Islet precursor cell (in vitro differentiated cells): Measurements from ENCODE around the gene FAM98C.
"Not testable (repeated sequence)": the region's sequence is repeated elsewhere in the genome, so short reads cannot be mapped to it uniquely, and the experiment has no call there.

ENCODE experiments used
- DNase-seq: peaks from one replicate; pipeline ENCODE4 v3.0.0-alpha.2; 2018

FAM98C gene

DNA sequence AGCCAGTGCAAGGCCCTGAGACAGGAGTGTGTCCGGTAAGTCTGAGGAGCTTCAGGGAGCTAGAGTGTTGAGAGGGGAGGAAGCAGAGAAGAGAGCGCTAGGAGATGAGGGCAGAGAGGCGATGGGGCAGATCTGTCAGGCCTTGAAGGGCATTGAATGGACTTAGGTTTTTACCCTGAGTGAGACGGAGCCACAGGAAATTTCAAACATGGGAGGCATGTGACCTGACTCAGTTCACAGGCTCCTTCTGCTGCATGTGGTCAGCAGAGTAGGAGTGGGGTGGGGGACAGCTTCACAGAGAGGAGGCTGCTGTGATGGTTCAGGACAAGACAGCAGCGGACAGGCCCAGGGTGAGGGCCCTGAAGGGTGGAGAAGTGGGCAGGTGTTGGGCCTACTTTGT lies 2.5 kb upstream of the FAM98C start:
- no peak for DNase-seq

DNA sequence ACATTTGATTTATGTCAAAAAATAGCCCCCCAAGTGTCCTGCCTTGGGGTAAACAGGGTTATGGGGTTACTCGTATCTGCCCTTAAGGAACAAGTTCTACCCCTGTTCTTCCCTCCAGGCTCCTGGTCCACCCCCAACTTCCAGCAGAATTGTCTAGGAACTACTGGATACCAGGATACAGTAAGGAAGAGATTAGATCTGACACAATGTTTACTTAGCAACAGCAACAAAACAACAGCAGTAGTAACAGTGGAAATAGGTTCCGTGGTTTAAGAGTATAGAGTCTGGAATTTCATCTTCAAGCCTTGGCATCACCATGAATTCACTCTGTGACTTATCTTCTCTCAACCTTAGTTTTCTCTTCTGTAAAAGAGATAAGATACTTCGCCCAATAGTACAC lies 1.7 kb upstream of the FAM98C start:
- peak; percentile 50 for DNase-seq

DNA sequence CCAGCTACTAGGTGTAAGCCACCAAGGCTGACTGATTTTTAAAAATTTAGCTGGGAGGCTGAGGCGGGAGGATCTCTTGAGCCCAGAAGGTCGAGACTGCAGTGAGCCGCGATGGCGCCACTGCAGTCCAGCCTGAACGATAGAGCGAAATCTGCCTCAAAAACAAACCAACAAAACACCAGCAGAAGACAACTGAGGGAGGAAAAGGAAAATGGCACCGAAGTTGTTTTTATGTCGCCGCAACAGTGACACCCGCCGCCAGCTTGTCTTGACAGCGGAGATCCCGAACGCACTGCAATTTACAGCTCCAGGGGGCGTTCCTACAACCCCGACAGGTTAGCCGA lies 298 bp upstream of the FAM98C start:
- no peak for DNase-seq

DNA sequence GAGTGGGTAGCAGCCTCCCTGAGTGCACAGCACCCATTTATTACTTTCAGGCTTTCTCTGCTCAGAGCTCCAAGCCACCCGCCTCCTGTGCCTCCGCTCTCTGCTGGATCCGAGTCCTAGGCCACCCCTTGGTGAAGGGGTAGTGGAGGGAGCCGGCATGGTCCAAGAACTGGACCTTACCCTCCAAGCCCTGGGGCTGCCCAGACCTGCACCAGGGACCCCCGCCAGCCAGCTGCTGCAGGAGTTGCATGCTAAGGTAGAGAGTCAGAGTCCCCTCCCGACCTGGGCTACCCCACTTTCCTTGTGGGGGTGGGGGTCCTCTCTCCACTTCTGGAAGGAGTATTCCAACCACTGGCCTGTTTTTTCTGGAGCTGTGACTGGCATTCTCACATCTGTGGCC lies 2.0 kb downstream of the FAM98C start:
- no peak for DNase-seq

DNA sequence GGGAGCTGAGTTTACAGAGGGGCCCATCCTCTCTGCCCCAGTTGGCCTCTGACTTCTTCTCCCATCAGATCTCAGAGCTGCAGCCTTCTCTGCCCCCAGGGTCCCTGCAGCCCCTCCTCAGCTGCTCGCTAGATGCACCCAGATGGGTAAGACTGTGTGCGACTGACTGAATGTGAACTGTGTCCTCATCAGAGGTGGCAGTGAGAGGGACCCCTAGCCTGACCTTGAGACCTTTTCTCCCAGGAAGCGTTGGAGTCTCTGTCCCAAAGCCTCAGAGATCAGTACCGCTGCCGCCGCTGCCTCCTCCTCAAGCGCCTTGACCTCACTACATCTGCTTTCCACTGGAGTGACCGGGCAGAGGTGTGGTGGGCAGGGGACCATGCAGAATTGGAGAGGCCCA lies 2.4 kb downstream of the FAM98C start:
- DNase-seq: no peak

DNA sequence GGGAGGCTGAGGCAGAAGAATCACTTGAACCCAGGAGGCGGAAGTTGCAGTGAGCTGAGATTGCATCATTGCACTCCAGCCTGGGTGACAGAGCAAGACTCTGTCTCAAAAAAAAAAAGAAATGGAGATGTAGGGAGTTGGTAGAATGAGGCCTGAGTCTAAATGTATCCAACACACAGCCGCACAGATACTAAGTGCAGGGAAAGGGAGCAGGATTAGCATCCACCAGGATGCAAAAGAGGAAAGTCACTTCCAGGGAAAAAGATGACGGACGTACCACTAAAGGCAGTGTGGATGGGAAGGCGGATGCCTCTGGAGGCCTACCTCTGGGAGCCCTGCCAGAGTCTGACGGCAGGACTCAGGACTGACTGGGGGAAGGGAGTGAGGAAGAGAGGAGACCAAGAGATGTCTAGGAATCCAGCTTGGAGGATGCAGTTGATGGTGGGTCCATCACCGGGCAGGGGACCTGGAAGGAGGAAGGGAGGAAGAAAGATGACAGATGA lies 6.8 kb downstream of the FAM98C start:
- no peak for DNase-seq

DNA sequence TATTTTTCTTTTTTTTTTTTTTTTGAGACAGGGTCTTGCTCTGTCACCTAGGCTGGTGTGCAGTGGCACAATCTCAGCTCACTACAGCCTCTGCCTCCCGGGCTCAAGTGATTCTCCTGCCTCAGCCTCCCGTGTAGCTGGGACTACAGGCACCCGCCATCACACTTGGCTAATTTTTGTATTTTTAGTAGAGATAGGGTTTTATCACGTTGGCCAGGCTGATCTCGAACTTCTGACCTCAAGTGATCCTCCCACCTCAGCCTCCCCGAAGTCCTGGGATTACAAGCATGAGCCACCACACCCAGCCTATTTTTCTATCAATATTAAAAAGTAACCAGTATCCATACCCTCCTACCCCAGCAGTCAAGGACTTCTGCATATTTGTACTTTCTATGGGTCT lies 7.5 kb downstream of the FAM98C start:
- not testable (repeated sequence) for DNase-seq

DNA sequence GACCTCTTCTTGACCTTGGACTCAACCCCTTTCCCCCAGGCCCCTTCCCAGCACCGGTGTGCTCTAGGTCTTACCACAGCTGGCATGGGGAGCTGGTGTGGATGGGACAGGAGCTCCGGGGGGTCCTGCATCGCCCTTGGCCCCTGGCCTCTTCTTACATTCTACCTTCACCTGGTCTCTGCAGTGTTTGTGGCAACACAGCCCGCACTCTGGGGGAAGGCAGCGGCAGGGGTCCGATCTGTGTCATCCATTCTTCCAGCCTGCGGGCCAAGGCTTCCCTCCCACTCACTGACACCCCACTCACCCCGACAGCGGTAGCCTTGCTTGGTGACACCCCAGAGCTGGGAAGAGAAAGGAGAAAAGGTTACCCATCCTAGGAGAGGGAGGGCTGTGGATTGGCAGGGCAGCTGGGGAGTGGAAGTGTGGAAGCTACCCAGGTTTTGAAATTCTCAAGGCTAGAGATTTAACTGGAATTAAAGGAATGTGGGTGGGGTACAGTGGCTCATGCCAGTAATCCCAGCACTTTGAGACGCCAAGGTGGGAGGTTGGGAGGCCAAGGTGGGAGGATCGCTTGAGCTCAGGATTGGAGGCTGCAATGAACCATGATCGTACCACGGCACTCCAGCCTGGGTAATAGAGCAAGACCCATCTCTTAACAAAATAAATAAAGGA lies 8.3 kb downstream of the FAM98C start:
- DNase-seq: no peak

DNA sequence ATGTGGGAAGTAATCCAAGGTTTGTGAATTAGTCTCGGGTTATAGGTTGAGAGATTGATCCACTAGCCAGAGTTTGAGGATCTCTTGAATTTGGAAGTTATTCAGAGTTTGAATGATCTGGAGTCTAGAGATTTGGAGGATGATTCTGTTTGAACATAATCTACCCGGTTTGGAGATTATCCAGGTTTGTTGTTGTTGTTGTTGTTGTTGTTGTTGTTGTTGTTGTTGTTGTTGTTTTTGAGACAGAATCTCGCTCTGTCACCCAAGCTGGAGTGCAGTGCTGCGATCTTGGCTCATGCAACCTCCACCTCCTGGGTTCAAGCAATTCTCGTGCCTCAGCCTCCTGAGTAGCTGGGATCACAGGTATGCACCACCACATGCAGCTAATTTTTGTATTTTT lies 9.0 kb downstream of the FAM98C start:
- not testable (repeated sequence) for DNase-seq

DNA sequence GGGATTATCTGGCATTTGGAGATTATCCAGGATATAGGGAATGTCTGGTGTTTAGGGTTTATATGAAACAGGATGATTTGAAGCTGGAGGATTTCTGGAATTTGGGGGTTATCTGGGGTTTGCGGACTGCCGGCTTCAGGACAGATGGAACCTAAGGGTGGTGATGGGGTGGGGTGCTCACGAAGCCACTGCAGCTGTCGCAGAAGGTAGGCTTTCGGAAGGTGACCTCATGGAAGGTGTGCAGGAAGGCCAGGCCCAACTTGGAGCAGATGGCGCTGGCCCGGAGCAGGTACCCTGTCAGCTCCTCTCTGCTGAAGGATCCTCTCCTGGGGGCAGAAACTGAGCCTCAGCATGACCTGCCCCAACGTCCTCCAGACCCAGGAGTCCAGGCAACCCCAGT lies 9.6 kb downstream of the FAM98C start:
- no peak for DNase-seq

DNA sequence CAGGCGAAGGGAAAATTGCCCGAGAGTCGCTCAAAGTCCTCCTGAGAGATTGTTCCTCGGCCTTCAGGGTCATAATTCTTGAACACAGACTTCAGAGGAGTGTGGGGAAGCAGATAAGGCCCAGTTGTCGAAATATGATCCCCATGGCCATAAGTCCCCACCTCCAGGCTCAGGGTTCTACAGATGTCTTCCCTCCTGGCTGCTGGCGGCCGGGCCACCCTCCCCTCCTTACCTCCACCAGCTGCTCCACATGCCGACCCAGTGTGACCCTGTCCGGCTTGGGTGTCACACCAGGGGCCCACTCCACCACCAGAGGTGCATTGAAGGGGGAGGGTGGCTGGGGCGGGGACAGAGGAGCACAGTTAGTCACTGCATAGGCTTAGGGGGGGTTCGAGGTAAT lies 10.1 kb downstream of the FAM98C start:
- DNase-seq: no peak

DNA sequence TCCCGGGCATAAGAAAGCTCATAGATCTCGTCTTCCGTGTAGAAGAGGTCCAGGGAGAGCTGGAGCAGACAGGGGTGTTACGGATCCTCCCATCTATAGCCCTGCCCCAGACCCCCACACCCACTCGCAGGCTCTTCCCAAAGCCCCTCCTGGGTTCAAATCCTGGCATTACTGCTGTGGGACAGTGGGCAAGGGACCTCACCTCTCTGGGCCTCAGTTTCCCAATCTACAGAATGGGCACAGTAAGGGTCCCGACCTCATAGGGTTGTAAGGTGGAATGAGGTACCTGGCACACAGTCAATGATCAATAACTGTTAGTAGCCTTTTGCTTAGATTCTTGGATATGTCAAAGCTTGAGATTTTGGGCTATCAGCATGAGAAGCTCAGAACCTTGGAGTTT lies 10.5 kb downstream of the FAM98C start:
- DNase-seq: no peak

DNA sequence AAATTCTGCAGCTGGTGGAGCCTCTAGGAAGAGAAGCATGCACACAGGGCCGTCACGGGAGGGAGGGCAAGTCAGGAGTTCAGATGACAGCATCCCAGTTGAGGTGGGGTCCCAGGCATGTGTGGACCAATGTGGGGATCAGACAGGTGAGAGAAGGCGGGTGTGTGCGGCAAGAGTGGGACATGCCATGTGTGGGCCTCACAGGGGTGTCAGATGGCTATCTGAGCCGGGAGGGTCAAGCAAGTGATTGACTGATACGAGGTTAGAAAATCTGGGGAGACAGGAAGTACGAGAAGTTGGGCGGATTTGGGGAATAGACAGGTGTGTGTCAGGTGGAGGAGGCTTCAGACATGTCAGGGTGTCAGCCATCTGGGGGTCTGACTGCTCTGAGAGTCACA lies 14.3 kb downstream of the FAM98C start:
- DNase-seq: no peak

DNA sequence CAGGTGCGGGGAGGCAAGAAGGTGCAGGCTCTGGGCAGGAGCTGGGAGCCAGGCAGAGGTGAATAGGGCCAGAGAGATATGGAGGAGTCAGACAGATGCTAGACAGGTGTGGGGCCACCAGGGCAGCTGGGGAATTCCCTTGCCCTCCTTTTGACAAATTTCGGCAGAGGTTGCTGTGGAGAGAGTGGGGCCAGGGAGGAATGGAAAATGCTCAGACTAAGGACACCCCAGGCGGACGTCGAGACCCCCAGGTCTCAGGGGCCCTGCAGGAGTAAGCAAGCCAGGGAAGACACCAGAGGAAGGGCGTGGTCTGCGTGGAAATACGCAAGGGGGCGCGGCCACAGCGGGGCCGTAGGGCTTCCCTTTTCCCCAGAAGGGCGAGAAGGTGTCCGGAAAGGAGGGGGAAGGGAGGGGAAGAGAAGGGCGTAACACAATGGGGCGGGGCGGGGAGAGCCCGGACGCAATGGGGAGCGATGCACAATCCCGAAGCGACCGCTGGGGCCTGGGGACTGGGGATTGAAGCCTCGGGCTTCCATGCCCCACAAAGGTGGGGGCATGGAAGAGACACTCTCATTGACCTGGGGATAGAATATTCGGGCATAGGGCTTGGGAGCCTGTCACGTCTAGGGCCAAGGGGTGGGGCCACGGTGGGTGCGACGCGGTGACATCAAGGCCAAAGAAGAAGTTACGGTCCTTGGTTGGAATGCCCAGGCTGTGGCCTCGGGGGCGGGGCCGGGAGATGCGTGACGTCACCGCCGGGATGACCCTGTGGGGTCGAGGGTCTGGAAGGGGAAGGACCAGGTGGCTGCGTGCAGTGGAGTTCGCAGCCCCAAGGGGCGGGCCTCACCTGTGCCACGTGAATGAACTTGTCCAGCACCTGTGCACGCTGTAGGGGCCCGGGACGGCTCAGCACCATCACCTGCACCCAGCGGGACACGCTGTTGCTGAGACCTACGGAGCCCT lies 14.9 kb downstream of the FAM98C start:
- peak; percentile 82 for DNase-seq

DNA sequence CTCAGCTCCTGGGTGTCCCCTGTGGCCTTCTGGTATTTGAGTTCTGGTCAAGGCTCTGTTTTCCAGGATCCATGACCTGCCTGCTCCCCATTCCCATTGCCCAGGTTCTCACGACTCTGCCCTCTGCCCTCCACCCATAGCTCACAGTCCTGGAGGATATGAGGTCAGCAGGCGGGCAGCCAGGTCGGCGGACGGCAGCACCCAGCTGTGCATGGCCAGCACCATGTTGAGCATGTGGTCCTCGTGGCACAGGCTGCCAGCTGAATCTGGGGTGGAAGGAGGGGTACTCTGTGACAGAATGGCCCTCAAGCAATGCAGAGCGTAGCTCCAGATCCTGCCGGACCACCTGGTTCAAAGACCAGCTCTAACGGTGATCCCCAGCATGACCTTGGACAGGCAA lies 18.0 kb downstream of the FAM98C start:
- DNase-seq: no peak

DNA sequence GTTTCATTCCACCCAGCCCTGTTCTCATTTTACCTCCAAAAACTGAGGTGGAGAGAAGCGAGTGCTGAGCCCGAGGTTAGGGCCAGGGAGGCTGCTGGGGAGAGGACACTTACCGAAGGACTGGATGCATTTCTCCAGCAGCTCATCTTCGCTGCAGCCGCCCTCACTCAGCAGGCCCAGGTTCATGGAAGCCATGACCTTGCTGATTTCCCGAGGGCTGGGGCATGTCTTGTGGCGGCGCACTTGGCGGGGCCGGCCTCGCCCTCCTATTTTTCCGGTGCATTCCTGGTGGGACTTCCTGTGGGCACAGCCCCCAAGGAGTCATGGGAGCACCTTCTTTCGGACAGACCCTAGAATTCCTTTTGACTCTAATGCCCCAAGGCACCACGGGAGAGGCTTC lies 19.0 kb downstream of the FAM98C start:
- DNase-seq: no peak

DNA sequence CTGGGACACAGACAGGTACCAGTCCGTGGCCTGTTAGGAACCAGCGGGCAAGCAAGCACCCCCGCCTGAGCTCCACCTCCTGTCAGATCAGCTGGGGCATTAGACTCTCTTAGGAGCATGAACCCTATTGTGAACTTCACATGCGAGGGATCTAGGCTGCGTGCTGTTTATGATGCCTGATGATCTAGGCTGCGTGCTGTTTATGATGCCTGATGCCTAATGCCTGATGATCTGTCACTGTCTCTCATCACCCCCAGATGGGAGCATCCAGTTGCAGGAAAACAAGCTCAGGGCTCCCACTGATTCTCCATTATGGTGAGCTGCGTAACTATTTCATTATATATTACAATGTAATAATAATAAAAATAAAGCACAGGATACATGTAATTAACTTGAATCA lies 19.5 kb downstream of the FAM98C start:
- no peak for DNase-seq

DNA sequence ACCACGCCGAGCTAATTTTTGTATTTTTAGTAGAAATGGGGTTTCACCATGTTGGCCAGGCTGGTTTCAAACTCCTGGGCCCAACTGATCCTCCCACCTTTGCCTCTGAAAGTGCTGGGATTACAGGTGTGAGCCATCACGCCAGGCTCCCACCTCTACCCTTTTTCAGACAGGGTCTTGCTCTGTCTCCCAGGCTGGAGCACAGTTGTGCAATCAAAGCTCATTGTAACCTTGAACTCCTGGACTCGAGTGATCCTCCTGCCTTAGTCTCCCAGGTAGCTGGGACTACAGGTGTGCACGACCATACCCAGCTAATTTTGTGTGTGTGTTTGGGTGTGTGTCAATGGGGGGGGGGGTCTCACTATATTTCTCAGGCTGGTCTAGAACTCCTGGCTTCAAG lies 21.4 kb downstream of the FAM98C start:
- no peak for DNase-seq

DNA sequence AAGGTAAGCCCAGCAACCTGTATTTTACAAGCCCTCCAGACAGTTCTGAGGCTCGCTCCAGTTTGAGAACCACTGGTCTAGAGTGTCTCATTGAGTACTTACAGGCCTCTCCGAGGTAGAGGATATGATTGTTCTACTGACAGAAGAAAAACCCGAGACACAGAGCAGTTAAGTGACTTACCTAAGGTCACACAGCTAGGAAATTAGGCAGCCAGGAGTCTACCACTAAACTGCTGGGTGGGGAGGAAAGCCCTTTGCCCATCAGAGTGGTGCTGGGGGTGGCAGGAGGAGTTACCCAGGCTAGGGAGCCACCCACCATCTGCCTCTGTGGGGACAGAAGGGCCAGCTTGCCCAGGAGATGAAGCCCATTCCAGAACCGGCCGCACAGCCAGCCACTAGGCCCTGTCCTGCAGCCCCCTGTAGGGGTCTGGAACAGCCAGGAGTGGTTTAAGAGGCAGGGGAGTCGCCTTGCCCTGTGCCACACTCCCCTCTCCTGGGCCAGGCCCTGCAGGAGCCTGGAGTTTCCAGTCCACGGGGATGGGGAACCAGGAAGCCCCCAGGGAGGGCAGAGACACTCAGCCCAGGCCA lies 22.4 kb downstream of the FAM98C start:
- no peak for DNase-seq

DNA sequence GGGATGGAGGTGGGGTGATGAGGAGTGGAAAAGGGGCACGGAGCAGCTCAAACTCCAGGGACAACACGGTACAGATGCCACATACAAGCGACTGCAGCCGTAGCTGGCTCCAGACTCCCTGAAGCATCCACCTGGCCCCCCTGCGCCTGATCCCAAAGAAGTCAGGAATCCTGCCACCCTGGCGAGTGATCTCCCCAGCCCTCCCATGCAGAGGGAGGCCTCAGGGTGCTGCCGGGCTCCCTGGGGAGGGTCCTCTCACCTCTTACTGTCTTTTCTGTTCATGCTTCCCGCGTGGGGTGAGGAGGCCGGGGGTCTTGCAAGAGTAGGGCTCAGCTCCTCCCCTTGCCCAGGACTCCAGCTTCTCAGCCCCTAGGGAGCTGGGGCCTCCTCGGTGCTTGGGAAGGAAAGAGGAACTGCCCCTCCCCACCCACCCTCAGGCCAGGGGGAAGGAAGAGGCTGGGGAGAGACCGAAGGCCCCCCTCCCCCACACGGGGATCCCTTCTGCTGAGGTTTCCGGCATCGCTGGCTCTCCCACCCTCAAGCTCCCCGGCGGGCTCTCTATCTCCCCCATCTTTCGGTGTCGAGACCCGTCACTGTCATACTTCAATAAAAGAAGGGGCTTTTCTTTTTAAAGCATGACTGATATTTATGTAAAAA lies 23.0 kb downstream of the FAM98C start, which contains the start of gene RASGRP4:
Gene RASGRP4, minus strand, starts transcription at position 410 of the 657 bp plus-strand sequence. Its CDS starts 128 bp downstream, at position 282.
- DNase-seq: no peak

DNA sequence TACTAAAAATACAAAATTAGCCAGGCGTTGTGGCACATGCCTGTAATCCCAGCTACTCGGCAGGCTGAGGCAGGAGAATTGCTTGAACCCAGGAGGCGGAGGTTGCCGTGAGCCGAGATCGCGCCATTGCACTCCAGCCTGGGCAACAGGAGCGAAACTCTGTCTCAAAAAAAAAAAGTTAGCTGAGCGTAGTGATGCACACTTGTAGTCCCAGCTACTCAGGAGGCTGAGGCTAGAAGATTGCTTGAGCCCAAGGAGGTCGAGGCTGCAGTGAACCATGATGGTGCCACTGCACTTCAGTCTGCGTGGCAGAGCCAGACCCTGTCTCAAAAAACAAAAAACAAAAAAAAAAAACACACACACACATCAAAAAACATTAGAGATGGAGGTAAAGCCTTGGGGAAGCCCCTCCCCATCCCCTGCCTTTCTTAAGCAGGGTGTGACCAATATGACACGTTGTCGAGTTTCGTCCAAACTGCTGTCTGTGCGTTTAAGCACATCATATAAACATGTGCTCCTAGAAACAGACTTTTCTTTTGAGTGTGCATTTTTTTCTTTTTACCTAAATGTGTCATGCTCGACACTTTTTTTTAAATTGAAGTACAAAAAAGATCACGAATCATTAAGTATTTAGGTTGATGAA lies 24.3 kb downstream of the FAM98C start:
- not testable (repeated sequence) for DNase-seq

DNA sequence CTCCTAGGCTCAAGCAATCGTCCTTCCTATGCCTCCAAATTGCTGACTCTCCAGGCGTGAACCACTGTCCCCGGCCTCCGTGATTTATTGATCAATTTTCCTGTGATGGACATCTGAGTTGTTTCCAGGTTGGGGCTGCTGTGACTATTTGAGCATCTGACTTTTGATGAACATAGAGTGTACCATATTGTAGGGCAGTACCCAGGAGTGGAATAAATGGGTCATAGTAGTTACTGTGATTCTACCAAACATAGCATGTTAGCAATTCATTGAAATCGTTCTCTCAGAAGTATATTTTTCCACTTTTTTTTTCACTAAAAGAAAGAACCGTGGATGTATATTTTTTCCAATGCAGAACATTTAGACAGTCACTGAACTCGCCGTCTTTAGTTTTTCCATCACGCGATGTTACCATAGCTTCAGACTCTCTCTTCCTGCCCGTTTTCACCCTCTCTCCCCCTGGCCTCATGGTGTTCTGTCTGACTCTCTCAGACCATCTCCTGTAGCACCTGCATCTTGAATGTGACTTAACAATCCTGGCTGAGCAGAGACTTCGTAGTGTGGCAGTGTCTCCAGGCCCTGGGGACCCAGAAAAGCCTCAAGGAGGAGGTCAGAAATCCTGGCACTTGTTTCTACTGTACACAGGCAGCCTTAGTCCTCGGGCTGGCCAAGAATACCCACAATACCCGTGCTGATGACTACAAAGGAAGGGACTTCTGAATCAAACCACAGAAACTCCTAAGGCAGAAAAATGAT lies 26.3 kb downstream of the FAM98C start:
- no peak for DNase-seq
